ENCODE measurements around the gene CYP1B1.
"Not testable (repeated sequence)": the region's sequence is repeated elsewhere in the genome, so short reads cannot be mapped to it uniquely, and the experiment has no call there.

Gene CYP1B1

DNA sequence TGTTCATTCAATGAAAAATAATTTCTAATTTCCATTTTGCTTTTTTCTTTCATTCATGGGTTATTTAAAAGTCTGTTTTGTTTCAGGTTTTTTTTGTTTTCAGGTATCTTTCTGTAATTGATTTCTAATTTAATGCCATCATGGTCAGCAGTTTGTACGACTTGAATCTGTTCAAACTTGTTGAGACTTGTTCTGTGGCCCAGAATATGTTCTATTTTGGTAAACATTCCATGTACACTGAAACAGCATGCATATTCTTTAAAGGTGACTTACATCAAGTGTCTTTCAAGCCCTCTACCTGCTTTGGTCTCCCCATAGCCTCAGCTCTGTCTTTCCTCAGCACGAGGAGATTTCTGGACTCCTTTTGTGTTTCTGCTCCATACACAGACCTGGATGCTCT is 49.1 kb downstream of the CYP1B1 start:
- H3K4me3 ChIP-seq (ENCODE audit: low read length), result no peak overlapping the region
- TF ChIP-seq, protein P1, sequence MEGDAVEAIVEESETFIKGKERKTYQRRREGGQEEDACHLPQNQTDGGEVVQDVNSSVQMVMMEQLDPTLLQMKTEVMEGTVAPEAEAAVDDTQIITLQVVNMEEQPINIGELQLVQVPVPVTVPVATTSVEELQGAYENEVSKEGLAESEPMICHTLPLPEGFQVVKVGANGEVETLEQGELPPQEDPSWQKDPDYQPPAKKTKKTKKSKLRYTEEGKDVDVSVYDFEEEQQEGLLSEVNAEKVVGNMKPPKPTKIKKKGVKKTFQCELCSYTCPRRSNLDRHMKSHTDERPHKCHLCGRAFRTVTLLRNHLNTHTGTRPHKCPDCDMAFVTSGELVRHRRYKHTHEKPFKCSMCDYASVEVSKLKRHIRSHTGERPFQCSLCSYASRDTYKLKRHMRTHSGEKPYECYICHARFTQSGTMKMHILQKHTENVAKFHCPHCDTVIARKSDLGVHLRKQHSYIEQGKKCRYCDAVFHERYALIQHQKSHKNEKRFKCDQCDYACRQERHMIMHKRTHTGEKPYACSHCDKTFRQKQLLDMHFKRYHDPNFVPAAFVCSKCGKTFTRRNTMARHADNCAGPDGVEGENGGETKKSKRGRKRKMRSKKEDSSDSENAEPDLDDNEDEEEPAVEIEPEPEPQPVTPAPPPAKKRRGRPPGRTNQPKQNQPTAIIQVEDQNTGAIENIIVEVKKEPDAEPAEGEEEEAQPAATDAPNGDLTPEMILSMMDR (conservative IDR thresholded peaks at IDR 0.05; ENCODE audit: low read depth, low read length), result no peak
- no peak for DNase-seq (ENCODE audit: low read depth)

DNA sequence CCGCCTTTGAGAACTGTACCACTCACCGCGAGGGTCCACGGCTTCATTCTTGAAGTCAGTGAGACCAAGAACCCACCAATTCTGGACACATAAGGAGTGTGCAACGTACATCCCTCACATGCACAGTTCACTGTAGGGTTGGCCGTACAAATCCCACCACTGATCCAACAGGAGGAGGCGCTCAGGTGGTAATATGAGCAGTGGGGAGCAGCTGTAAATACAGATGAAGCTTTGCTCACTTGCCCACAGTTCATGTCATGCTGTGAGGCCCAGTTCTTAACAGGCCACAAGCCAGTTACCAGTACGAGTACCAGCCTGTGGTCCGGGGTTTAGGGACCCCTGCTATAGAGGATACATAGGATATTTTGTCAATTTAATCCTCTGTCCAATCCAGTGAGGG is 54.4 kb downstream of the CYP1B1 start:
- TF ChIP-seq, protein P1 (conservative IDR thresholded peaks at IDR 0.05; ENCODE audit: low read depth, low read length), result no peak
- H3K4me3 ChIP-seq (ENCODE audit: low read length), result no peak overlapping the region
- DNase-seq (ENCODE audit: low read depth), result no peak

DNA sequence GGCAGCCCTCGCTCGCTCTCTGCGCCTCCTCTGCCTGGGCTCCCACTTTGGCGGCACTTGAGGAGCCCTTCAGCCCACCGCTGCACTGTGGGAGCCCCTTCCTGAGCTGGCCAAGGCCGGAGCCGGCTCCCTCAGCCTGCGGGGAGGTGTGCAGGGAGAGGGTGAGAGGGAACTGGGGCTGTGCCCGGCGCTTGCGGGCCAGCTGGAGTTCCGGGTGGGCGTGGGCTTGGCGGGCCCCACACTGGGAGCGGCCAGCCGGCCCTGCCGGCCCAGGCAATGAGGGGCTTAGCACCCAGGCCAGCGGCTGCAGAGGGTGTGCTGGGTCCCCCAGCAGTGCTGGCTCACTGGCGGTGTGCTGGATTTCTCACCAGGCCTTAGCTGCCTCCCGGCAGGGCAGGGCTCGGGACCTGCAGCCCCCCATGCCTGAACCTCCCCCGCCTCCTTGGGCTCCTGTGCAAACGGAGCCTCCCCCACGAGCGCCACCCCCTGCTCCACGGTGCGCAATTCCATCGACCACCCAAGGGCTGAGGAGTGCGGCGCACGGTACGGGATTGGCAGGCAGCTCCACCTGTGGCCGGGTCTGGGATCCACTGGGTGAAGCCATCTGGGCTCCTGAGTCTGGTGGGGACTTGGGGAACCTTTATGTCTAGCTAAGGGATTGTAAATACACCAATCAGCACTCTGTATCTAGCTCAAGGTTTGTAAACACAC is 55.4 kb downstream of the CYP1B1 start:
- H3K4me3 ChIP-seq (ENCODE audit: low read length); DNase-seq (ENCODE audit: low read depth): not testable (repeated sequence)

DNA sequence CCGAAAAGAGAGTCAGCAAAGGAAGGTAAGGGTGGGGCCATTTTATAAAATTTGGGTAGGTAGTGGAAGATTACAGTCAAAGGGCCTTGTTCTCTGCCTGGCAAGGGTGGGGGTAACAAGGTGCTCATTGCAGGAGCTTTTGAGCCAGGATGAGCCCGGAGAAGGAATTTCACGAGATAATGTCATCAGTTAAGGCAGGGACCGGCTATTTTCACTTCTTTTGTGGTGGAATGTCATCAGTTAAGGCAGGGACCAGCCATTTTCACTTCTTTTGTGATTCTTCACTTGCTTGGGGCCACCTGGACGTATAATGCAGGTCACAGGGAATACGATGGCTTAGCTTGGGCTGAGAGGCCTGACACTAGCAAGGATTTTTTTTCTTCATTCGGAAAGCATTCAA is 58.1 kb downstream of the CYP1B1 start:
- TF ChIP-seq, protein P1 (conservative IDR thresholded peaks at IDR 0.05; ENCODE audit: low read depth, low read length), result no peak
- H3K4me3 ChIP-seq (ENCODE audit: low read length), result no peak overlapping the region
- DNase-seq (ENCODE audit: low read depth), result no peak

Measured in retinal pigment epithelial cell (primary cell).